Measurements from ENCODE around the gene DGCR6L. TPM values are rescaled to one million over a fixed set of nuclear protein-coding genes. Genes with fewer than 3 reads are reported as not detected.
"Not testable (repeated sequence)": the region's sequence is repeated elsewhere in the genome, so short reads cannot be mapped to it uniquely, and the experiment has no call there.

DGCR6L gene
- polyA plus RNA-seq, 2 of the 4 experiments (the other 2 are of a cell fraction), result 17.9 to 26.1 TPM

DNA sequence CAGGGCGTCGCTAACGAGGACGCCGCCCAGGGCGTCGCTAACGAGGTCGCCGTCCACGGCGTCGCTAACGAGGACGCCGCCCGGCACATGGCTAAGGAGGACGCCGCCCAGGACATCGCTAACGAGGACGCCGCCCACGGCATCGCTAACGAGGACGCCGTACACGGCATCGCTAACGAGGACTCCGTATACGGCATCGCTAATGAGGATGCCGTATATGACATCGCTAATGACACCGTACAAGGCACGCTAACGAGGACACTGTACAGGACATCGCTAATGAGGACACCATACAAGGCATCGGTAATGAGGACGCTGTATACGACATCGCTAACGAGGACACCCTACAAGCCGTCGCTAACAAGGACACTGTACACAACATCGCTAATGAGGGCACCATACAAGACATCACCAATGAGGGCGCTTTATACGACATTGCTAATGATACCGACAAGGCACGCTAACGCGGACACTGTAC, 41.9 kb upstream of the DGCR6L start:
- H3K9me3 ChIP-seq; H3K4me2 ChIP-seq; ATAC-seq; CTCF ChIA-PET; FAIRE-seq; H3K4me3 ChIP-seq; POLR2A ChIA-PET; DNase-seq (ENCODE audit: low read depth in 1 of 2, low spot score in 1 of 2); H3K27ac ChIP-seq; H3K4me1 ChIP-seq: not testable (repeated sequence)
- peak; percentile 90 for TF ChIP-seq CHD4 (IDR thresholded peaks at IDR 0.05; ENCODE audit: borderline replicate concordance)
- 93% methylated on average over 42 of the region's 54 CpGs for WGBS (ENCODE audit: missing lambda C conversion rate)

DNA sequence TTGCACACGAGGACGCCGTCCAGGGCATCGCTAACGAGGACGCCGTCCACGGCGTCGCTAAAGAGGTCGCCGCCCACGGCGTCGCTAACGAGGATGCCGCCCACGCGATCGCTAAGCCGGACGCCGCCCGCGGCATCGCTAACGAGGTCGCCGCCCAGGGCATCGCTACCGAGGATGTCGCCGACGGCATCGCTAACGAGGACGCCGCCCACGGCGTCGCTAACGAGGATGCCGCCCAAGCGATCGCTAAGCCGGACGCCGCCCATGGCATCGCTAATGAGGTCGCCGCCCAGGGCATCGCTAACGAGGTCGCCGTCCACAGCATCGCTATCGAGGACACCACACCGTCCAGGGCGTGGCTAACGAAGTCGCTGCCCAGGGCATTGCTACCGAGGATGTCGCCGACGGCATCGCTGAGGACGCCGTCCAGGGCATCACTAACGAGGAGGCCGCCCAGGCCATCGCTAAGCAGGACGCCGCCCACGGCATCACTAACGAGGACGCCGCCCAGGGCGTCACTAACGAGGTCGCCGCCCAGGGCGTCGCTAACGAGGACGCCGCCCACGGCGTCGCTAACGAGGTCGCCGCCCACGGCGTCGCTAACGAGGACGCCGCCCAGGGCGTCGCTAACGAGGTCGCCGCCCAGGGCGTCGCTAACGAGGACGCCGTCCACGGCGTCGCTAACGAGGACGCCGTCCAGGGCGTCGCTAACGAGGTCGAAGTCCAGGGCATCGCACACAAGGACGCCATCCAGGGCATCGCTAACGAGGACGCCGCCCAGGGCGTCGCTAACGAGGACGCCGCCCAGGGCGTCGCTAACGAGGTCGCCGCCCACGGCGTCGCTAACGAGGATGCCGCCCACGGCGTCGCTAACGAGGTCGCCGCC, 41.2 kb upstream of the DGCR6L start:
- H3K4me1 ChIP-seq; CTCF ChIA-PET; POLR2A ChIA-PET; H3K4me3 ChIP-seq; DNase-seq (ENCODE audit: low read depth in 1 of 2, low spot score in 1 of 2); H3K27ac ChIP-seq; ATAC-seq; H3K9me3 ChIP-seq; H3K4me2 ChIP-seq; FAIRE-seq: not testable (repeated sequence)
- WGBS (ENCODE audit: missing lambda C conversion rate), result 93% methylated on average over 100 of the region's 145 CpGs
- peak; percentile 33; the same call in 1 of the 2 replicates for TF ChIP-seq CHD4 (IDR thresholded peaks at IDR 0.05; ENCODE audit: borderline replicate concordance)

DNA sequence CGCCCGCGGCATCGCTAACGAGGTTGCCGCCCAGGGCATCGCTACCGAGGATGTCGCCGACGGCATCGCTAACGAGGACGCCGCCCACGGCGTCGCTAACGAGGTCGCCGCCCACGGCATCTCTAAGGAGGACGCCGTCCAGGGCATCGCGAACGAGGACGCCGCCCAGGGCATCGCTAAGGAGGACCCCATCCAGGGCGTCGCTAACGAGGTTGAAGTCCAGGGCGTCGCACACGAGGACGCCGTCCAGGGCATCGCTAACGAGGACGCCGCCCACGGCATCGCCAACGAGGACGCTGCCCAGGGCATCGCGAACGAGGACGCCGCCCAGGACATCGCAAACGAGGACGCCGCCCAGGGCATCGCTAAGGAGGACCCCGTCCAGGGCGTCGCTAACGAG, 40.4 kb upstream of the DGCR6L start:
- POLR2A ChIA-PET; H3K4me3 ChIP-seq; H3K27ac ChIP-seq; CTCF ChIA-PET; H3K4me2 ChIP-seq; ATAC-seq; H3K4me1 ChIP-seq; FAIRE-seq; H3K9me3 ChIP-seq; DNase-seq (ENCODE audit: low read depth in 1 of 2, low spot score in 1 of 2): not testable (repeated sequence)
- WGBS (ENCODE audit: missing lambda C conversion rate), result 97% methylated on average over 60 of the region's 60 CpGs

DNA sequence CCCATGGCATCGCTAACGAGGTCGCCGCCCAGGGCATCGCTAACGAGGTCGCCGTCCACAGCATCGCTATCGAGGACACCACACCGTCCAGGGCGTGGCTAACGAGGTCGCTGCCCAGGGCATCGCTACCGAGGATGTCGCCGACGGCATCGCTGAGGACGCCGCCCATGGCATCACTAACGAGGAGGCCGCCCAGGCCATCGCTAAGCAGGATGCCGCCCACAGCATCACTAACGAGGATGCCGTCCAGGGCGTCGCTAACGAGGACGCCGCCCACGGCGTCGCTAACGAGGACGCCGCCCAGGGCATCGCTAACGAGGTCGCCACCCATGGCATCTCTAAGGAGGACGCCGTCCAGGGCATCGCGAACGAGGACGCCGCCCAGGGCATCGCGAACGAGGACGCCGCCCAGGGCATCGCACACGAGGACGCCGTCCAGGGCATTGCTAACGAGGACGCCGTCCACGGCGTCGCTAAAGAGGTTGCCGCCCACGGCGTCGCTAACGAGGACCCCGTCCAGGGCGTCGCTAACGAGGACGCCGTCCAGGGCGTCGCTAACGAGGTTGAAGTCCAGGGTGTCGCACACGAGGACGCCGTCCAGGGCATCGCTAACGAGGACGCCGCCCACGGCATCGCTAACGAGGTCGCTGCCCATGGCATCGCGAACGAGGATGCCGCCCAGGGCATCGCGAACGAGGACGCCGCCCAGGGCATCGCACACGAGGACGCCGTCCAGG, 38.8 kb upstream of the DGCR6L start:
- ATAC-seq; H3K4me1 ChIP-seq; POLR2A ChIA-PET; H3K4me2 ChIP-seq; FAIRE-seq; CTCF ChIA-PET; H3K4me3 ChIP-seq; DNase-seq (ENCODE audit: low read depth in 1 of 2, low spot score in 1 of 2); H3K9me3 ChIP-seq; H3K27ac ChIP-seq: not testable (repeated sequence)
- TF ChIP-seq CHD4 (IDR thresholded peaks at IDR 0.05; ENCODE audit: borderline replicate concordance), result peak; percentile 96
- 92% methylated on average over 32 of the region's 103 CpGs for WGBS (ENCODE audit: missing lambda C conversion rate)

DNA sequence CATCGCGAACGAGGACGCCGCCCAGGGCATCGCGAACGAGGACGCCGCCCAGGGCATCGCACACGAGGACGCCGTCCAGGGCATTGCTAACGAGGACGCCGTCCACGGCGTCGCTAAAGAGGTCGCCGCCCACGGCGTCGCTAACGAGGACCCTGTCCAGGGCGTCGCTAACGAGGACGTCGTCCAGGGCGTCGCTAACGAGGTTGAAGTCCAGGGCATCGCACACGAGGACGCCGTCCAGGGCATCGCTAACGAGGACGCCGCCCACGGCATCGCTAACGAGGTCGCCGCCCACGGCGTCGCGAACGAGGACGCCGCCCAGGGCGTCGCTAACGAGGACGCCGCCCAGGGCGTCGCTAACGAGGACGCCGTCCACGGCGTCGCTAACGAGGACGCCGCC, 38.1 kb upstream of the DGCR6L start:
- H3K4me3 ChIP-seq; POLR2A ChIA-PET; ATAC-seq; H3K9me3 ChIP-seq; H3K4me2 ChIP-seq; DNase-seq (ENCODE audit: low read depth in 1 of 2, low spot score in 1 of 2); FAIRE-seq; H3K4me1 ChIP-seq; CTCF ChIA-PET; H3K27ac ChIP-seq: not testable (repeated sequence)
- peak; percentile 16; the same call in 1 of the 2 replicates for TF ChIP-seq CHD4 (IDR thresholded peaks at IDR 0.05; ENCODE audit: borderline replicate concordance)
- 95% methylated on average over 42 of the region's 70 CpGs for WGBS (ENCODE audit: missing lambda C conversion rate)

DNA sequence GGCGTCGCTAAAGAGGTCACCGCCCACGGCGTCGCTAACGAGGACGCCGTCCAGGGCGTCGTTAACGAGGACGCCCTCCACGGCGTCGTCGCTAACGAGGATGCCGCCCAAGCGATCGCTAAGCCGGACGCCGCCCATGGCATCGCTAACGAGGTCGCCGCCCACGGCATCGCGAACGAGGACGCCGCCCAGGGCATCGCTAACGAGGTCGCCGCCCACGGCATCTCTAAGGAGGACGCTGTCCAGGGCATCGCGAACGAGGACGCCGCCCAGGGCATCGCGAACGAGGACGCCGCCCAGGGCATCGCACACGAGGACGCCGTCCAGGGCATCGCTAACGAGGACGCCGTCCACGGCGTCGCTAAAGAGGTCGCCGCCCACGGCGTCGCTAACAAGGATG, 37.0 kb upstream of the DGCR6L start:
- H3K4me2 ChIP-seq; H3K4me1 ChIP-seq; FAIRE-seq; DNase-seq (ENCODE audit: low read depth in 1 of 2, low spot score in 1 of 2); ATAC-seq; H3K4me3 ChIP-seq; CTCF ChIA-PET; POLR2A ChIA-PET; H3K9me3 ChIP-seq; H3K27ac ChIP-seq: not testable (repeated sequence)
- WGBS (ENCODE audit: missing lambda C conversion rate), result 93% methylated on average over 29 of the region's 66 CpGs

DNA sequence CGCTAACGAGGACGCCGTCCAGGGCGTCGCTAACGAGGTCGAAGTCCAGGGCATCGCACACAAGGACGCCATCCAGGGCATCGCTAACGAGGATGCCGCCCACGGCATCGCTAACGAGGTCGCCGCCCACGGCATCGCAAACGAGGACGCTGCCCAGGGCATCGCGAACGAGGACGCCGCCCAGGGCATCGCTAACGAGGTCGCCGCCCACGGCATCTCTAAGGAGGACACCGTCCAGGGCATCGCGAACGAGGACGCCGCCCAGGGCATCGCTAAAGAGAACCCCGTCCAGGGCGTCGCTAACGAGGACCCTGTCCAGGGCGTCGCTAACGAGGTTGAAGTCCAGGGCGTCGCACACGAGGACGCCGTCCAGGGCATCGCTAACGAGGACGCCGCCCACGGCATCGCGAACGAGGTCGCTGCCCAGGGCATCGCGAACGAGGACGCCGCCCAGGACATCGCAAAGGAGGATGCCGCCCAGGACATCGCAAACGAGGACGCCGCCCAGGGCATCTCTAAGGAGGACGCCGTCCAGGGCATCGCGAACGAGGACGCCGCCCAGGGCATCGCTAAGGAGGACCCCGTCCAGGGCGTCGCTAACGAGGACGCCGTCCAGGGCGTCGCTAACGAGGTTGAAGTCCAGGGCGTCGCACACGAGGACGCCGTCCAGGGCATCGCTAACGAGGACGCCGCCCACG, 36.2 kb upstream of the DGCR6L start:
- H3K27ac ChIP-seq; CTCF ChIA-PET; ATAC-seq; POLR2A ChIA-PET; H3K4me2 ChIP-seq; H3K9me3 ChIP-seq; H3K4me3 ChIP-seq; FAIRE-seq; H3K4me1 ChIP-seq; DNase-seq (ENCODE audit: low read depth in 1 of 2, low spot score in 1 of 2): not testable (repeated sequence)
- WGBS (ENCODE audit: missing lambda C conversion rate), result 93% methylated on average over 70 of the region's 98 CpGs
